WTC11 (cell line): ENCODE results near the gene NT5C.

Source experiments
- ATF2 ChIP-seq: sonication (generic); formaldehyde crosslinking; IDR thresholded peaks from 2 replicates; pipeline ENCODE4 v1.8.1; 2022; ENCODE audit warnings: low read depth, missing genetic modification reagents, borderline replicate concordance
- ATF6 ChIP-seq: sonication (generic); formaldehyde crosslinking; IDR thresholded peaks from 2 replicates; pipeline ENCODE4 v1.8.1; 2023; ENCODE audit warnings: mild to moderate bottlenecking, missing genetic modification reagents
- CTCF ChIP-seq: fragments of 200-600 bp; IDR thresholded peaks from 2 replicates; pipeline ENCODE4 v1.8.0; 2022; ENCODE audit warnings: antibody characterized with exemption
- E2F4 ChIP-seq: sonication (generic); formaldehyde crosslinking; IDR thresholded peaks from 2 replicates; pipeline ENCODE4 v1.8.1; 2022; ENCODE audit warnings: low read depth, mild to moderate bottlenecking, moderate library complexity, missing genetic modification reagents, borderline replicate concordance
- FOXP4 ChIP-seq: sonication (generic); formaldehyde crosslinking; IDR thresholded peaks from 2 replicates; pipeline ENCODE4 v1.8.0; 2022; ENCODE audit warnings: mild to moderate bottlenecking, missing genetic modification reagents
- IRF2 ChIP-seq: sonication (generic); formaldehyde crosslinking; IDR thresholded peaks from 2 replicates; pipeline ENCODE4 v1.8.0; 2022; ENCODE audit warnings: low read depth, missing genetic modification reagents, borderline replicate concordance
- JUN ChIP-seq: sonication (generic); formaldehyde crosslinking; IDR thresholded peaks from 2 replicates; pipeline ENCODE4 v1.8.0; 2023; ENCODE audit warnings: mild to moderate bottlenecking, missing genetic modification reagents
- NFATC4 ChIP-seq: fragments of 250-450 bp; sonication (Bioruptor Pico); IDR thresholded peaks from 2 replicates; pipeline ENCODE4 v1.9.0; 2021; ENCODE audit warnings: mild to moderate bottlenecking
- SP1 ChIP-seq: sonication (generic); formaldehyde crosslinking; conservative IDR thresholded peaks from 2 replicates; pipeline ENCODE4 v1.8.1; 2022; ENCODE audit warnings: missing genetic modification reagents
- ZNF121 ChIP-seq: sonication (generic); formaldehyde crosslinking; IDR thresholded peaks from 2 replicates; pipeline ENCODE4 v1.8.0; 2023; ENCODE audit warnings: missing genetic modification reagents
- ZSCAN18 ChIP-seq: fragments of 250-450 bp; sonication (Bioruptor Pico); IDR thresholded peaks from 2 replicates; pipeline ENCODE4 v2.1.2; 2022; ENCODE audit warnings: mild to moderate bottlenecking, moderate library complexity

GRCh38 chr17:75146592-75146991 is 15.1 kb upstream of the NT5C start:
- TF ChIP-seq CTCF (no peak), JUN (CRISPR knock-in tag) (no peak), SP1 (no peak), ATF2 (CRISPR knock-in tag) (no peak), ZSCAN18 (CRISPR knock-in tag) (no peak), FOXP4 (CRISPR knock-in tag) (no peak), ZNF121 (CRISPR knock-in tag) (no peak), E2F4 (no peak), NFATC4 (CRISPR knock-in tag) (no peak), ATF6 (CRISPR knock-in tag) (no peak), IRF2 (CRISPR knock-in tag) (no peak)
